ENCODE data around the gene SAXO1.

SAXO1 gene

GRCh38 chr9:18981476-18982261, 51.3 kb downstream of the SAXO1 start:
- TF ChIP-seq SIN3A (IDR thresholded peaks at IDR 0.05; ENCODE audit: borderline replicate concordance, insufficient read depth, low read length), result no peak
- TF ChIP-seq POLR2AphosphoS5 (IDR thresholded peaks at IDR 0.05; ENCODE audit: low read depth, low read length), result no peak
- TF ChIP-seq TAF1 (IDR thresholded peaks at IDR 0.05; ENCODE audit: borderline replicate concordance, insufficient read depth, low read length), result no peak
- no peak for TF ChIP-seq REST (IDR thresholded peaks at IDR 0.05; ENCODE audit: insufficient read depth in 1 of 2, low read depth in 2 of 2, low read length in 2 of 2)
- no peak for TF ChIP-seq FOXP2 (optimal IDR thresholded peaks at IDR 0.05; ENCODE audit: borderline replicate concordance, extremely low read depth, extremely low read length, insufficient read depth)

- TF ChIP-seq FOXP2 (optimal IDR thresholded peaks at IDR 0.05; ENCODE audit: borderline replicate concordance, extremely low read depth, extremely low read length, insufficient read depth) (no peak), POLR2AphosphoS5 (IDR thresholded peaks at IDR 0.05; ENCODE audit: low read depth, low read length) (no peak), TAF1 (IDR thresholded peaks at IDR 0.05; ENCODE audit: borderline replicate concordance, insufficient read depth, low read length) (no peak), SIN3A (IDR thresholded peaks at IDR 0.05; ENCODE audit: borderline replicate concordance, insufficient read depth, low read length) (no peak), REST (IDR thresholded peaks at IDR 0.05; ENCODE audit: insufficient read depth in 1 of 2, low read depth in 2 of 2, low read length in 2 of 2) (no peak)
These were observed 52.8 kb downstream of the SAXO1 start for GRCh38 chr9:18980189-18980588.

GRCh38 chr9:18979367-18979766, 53.6 kb downstream of the SAXO1 start:
- no peak for TF ChIP-seq TAF1 (IDR thresholded peaks at IDR 0.05; ENCODE audit: borderline replicate concordance, insufficient read depth, low read length)
- no peak for TF ChIP-seq POLR2AphosphoS5 (IDR thresholded peaks at IDR 0.05; ENCODE audit: low read depth, low read length)
- TF ChIP-seq REST (IDR thresholded peaks at IDR 0.05; ENCODE audit: insufficient read depth in 1 of 2, low read depth in 2 of 2, low read length in 2 of 2), result no peak
- no peak for TF ChIP-seq FOXP2 (optimal IDR thresholded peaks at IDR 0.05; ENCODE audit: borderline replicate concordance, extremely low read depth, extremely low read length, insufficient read depth)
- no peak for TF ChIP-seq SIN3A (IDR thresholded peaks at IDR 0.05; ENCODE audit: borderline replicate concordance, insufficient read depth, low read length)

- no peak for TF ChIP-seq TAF1 (IDR thresholded peaks at IDR 0.05; ENCODE audit: borderline replicate concordance, insufficient read depth, low read length)
- no peak for TF ChIP-seq FOXP2 (optimal IDR thresholded peaks at IDR 0.05; ENCODE audit: borderline replicate concordance, extremely low read depth, extremely low read length, insufficient read depth)
- TF ChIP-seq POLR2AphosphoS5 (IDR thresholded peaks at IDR 0.05; ENCODE audit: low read depth, low read length), result no peak
- TF ChIP-seq REST (IDR thresholded peaks at IDR 0.05; ENCODE audit: insufficient read depth in 1 of 2, low read depth in 2 of 2, low read length in 2 of 2), result no peak
- no peak for TF ChIP-seq SIN3A (IDR thresholded peaks at IDR 0.05; ENCODE audit: borderline replicate concordance, insufficient read depth, low read length)
These were observed 54.8 kb downstream of the SAXO1 start for GRCh38 chr9:18978188-18978587.
